ENCODE data around the gene UFSP1.
"Not testable (repeated sequence)": the region's sequence is repeated elsewhere in the genome, so short reads cannot be mapped to it uniquely, and the experiment has no call there.

The UFSP1 gene

GRCh38 chr7:100888988-100889750, at the start of gene UFSP1:
TSS of gene UFSP1 (minus strand) at chr7:100889715. CDS start at chr7:100889271, 444 bp downstream.
- DNase-seq (ENCODE audit: low spot score) = no peak

DNA sequence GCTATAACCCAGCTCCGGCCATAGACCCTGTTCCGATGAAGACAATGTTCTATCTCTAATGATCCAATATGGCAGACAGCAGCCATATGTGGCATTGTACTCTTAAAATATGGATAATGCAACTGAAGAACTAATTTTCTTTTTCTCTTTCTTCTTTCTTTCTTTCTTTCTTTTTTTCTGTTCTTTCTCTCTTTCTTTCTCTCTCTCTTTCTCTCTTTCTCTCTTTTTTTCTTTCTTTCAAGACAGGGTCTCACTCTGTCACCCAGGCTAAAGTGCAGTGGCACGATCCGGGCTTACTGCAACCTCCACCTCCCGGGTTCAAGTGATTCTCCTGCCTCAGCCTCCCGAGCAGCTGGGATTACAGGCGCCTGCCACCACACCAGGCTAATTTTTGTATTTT, 46.7 kb upstream of the UFSP1 start:
- DNase-seq (ENCODE audit: low spot score) = not testable (repeated sequence)

GRCh38 chr7:100935381-100935780, 45.9 kb upstream of the UFSP1 start:
- not testable (repeated sequence) for DNase-seq (ENCODE audit: low spot score)

- DNase-seq (ENCODE audit: low spot score) = no peak
These were observed 44.2 kb upstream of the UFSP1 start for GRCh38 chr7:100933734-100934133.

GRCh38 chr7:100929808-100930174, 40.3 kb upstream of the UFSP1 start:
- no peak for DNase-seq (ENCODE audit: low spot score)

- not testable (repeated sequence) for DNase-seq (ENCODE audit: low spot score)
These were observed 34.1 kb upstream of the UFSP1 start for GRCh38 chr7:100923616-100924015.

- no peak for DNase-seq (ENCODE audit: low spot score)
These were observed 31.5 kb upstream of the UFSP1 start for GRCh38 chr7:100921039-100921438.

GRCh38 chr7:100919779-100920437, 30.4 kb upstream of the UFSP1 start:
- not testable (repeated sequence) for DNase-seq (ENCODE audit: low spot score)

DNA sequence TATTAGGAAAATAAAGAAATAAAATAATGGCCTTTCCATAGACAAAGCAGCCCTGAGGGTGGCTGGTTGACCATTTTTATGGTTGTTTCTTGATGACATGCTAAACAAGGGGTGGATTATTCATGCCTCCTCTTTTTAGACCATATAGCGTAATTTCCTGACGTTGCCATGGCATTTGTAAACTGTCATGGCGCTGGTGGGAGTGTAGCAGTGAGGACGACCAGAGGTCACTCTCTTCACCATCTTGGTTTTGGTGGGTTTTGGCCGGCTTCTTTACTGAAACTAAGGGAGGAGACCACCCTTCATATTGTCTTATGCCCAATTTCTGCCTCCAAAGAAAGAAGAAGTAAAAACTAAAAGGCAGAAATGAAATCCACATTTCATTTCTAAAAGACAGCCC, 29.8 kb upstream of the UFSP1 start:
- not testable (repeated sequence) for DNase-seq (ENCODE audit: low spot score)

GRCh38 chr7:100914879-100915447, 25.4 kb upstream of the UFSP1 start:
- no peak for DNase-seq (ENCODE audit: low spot score)

DNA sequence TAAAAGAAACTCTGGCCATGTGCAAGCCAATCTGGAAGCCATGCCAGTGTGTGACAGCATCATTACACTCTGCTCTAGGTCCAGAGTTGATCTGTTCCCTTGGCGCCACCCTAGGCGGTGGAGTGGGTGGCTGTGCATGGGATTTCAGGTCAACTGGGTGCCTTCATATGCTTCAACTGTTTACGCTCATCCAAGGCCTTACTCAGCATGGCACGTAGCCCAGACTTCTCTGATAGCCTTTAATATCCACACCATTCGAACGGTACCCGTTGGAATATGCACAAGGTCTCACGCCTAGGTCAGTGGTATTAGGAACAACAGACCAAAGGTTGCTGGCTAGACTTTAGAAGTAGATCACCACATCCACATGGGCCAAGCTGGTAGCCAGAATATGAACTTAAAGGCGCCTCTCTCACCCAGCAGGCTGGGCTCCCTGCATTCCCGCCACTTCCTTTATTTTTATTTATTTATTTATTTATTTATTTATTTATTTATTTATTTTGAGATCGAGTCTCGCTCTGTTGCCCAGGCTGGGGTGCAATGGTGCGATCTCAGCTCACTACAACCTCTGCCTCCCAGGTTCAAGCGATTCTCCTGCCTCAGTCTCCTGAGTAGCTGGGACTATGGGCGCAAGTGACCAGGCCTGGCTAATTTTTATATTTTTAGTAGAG, 24.8 kb upstream of the UFSP1 start:
- no peak for DNase-seq (ENCODE audit: low spot score)

GRCh38 chr7:100911484-100911883, 22.0 kb upstream of the UFSP1 start:
- no peak for DNase-seq (ENCODE audit: low spot score)

DNA sequence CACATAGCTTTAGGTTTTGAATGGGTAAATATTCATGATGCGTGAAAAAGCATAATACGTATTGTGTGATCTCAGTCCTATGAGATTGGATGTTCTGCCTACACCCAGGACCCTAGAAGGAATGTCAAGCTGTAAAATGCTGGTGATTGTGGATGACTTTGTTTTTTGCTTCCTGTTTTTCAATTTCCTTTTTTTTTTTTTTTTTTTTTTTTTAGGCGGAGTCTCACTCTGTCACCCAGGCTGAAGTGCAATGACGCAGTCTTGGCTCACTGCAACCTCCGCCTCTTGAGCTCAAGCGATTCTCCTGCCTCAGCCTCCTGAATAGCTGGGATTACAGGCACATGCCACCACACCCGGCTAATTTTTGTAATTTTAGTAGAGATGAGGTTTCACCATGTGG, 20.9 kb upstream of the UFSP1 start:
- not testable (repeated sequence) for DNase-seq (ENCODE audit: low spot score)

DNA sequence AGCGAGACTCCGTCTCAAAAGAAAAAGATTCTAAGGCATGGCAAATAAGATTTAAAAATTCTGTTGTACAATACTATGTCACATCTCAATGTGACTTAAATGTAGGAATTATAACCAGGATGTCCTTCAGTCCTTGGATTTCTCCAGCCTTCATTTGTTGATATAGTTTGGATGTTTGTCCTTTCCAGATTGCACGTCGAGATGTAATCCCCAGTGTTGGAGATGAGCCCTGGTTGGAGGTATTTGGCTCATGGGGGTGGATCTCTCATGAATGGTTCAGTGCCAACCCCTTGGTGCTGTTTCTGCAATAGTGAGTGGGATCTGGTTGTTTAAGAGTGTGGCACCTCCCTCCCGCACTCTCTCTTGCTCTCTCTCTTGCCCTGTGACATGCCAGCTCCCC, 19.0 kb upstream of the UFSP1 start:
- no peak for DNase-seq (ENCODE audit: low spot score)

DNA sequence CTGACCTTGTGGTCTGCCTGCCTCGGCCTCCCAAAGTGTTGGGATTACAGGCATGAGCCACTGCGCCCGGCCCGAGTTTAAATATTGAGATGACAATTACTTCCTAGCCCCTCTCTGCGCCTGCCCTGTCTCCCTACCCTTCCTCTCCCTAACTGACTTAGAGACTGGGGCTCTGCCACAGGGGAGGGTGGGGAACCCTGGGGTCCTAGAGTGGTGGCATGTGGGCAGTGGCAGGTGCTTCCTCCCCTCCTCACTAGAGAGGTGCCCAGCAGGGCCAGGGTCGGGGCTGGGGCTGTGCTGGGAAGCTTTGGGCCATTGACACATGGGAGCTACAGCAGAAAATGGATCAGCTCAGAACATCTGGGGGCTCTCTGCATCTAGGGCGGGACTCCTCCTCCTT, 13.1 kb upstream of the UFSP1 start:
- DNase-seq (ENCODE audit: low spot score) = no peak

- no peak for DNase-seq (ENCODE audit: low spot score)
These were observed 12.4 kb upstream of the UFSP1 start for GRCh38 chr7:100901921-100902332.

DNA sequence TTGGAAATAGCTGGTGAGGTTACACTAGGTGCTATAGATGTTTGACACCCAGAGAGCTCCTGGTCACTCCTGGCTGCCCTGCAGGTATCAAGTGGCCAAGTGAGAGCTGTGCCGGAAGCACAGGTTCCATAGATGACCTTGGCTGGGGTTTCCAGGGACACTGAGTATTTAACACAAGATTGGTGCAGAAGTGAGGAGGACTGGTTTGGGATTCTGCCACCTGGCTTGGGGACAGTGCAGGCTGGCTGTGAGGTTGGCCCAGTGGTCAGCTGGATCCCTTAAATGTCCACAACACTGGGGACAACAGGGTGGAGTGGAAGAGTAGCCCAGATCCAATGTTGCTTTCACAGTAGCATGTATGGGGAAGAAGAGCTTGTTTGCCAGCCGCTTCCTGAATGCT, 11.5 kb upstream of the UFSP1 start:
- DNase-seq (ENCODE audit: low spot score) = no peak

DNA sequence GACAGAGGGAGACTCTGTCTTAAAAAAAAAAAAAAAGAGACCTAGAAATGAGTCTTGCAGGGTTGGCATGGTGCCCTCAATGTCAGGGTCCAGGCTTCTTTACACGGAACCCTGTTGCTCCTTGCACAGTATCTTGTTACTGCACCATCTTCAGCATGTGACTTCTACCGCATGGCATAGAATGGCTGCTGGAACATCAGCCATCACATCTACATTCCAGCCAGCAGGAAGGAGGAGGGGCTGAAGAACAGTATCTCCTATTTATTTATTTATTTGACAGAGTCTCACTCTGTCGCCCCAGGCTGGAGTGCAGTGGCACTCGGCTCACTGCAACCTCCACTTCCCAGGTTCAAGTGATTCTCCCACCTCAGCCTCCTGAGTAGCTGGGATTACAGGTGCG, 9.9 kb upstream of the UFSP1 start:
- DNase-seq (ENCODE audit: low spot score) = no peak

DNA sequence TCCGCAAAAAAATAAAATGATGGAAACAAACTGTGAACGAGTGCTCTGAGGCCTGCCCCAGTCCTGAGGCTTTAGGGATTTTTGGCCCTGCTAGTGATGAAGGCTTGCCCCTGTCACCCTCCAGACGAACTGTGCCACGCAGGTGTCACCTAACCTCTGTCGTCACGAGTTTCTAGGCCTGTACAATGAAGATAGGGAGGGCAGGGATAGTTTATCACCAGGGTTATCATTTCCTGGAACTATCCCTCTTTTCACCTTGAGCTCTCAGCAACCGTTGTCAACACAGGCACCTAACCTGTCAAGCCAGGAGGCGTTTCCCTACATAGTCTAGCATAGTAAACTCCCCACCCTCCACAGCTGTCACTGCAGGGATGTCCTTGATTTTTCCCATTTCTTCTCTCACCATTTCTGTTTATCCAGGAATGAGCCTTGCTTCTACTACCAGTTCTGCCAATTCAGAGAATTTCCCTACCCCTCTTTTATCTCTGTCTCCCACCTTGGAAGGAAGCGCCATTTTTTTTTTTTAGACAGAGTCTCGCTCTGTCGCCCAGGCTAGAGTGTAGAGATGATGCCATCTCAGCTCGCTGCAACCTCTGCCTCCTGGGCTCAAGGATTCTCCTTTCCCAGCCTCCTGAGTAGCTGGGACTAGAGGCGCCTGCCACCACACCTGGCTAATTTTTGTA, 8.4 kb upstream of the UFSP1 start:
- DNase-seq (ENCODE audit: low spot score) = no peak

- DNase-seq (ENCODE audit: low spot score) = peak; percentile 41
These were observed 7.5 kb upstream of the UFSP1 start for GRCh38 chr7:100896732-100897608.
